GM21526 (cell line): Measurements from ENCODE around the gene CCDC57.

Source experiments
- ATAC-seq: cut with Tn5 transposase; IDR thresholded peaks from one replicate; pipeline ENCODE4 v1.9.1; 2021; ENCODE audit warnings: moderate library complexity; ENCODE audit not compliant: unreplicated experiment, low FRiP score

CCDC57 gene

DNA sequence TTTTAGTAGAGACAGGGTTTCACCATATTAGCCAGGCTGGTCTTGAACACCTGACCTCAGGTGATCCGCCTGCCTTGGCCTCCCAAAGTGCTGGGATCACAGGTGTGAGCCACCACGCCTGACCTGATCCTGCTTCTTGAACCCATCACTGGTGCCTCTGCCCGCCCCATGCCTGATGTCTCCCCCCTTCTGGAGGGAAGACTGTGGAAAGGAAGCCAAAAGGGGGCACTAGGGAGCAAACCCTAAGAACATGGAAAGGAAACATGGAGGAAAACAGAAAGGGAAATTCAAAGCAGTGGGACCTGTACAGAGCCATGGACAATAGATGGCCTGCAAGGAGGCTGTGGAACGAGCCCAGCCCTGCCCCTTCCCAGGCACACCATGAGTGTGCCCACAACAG is 83.5 kb downstream of the CCDC57 start:
- ATAC-seq, result no peak

DNA sequence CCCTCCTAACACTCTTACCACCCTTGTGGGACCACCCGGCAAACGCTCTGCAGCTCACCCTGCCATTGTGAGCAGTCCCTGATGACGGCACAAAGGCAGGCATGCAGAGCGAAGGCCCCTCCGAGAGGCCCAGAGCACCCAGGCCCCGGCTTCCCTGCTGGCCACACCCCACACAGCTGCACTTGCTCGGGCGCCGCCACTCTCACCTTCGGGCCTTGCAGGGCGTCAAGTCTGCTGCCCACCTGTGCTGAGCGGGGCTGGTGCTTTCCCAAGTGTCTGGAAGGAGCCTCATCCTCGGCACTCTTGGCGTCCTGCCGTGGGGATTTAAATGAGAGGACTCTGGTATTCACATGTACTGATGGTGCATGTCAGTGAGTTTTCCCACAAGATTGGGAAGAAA is 84.4 kb downstream of the CCDC57 start:
- no peak for ATAC-seq

DNA sequence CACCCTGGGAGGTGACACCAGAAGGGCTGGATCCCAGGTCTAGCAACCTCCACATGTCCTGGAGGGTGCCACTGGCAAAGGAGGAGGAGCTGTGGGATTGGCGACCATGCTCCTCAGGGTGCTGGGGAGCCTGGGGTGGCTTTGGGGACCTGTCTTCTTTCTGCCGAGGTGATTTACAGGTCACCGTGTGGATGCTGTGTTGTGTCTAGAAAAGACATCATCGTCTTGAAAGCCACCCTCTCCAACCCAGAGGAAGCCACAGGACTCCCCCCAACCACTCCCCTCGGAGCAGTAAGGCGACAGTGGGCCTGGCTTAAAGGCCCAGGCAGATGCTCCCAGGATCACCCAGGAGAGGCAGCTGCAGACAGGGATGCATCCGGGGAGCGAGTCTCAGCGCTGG is 84.9 kb downstream of the CCDC57 start:
- no peak for ATAC-seq

DNA sequence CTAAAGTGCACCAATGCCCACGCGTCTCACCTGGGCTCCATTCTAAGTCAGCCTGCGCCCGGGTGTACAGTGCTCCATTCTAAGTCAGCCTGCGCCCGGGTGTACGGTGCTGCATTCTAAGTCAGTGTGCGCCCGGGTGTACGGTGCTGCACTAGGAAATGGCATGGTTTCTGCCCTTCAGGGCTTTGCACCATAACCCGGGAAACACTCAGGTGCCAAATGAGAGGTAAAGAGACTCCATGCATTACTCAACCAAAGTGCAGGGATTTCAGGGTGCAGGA is 85.4 kb downstream of the CCDC57 start:
- ATAC-seq, result no peak

DNA sequence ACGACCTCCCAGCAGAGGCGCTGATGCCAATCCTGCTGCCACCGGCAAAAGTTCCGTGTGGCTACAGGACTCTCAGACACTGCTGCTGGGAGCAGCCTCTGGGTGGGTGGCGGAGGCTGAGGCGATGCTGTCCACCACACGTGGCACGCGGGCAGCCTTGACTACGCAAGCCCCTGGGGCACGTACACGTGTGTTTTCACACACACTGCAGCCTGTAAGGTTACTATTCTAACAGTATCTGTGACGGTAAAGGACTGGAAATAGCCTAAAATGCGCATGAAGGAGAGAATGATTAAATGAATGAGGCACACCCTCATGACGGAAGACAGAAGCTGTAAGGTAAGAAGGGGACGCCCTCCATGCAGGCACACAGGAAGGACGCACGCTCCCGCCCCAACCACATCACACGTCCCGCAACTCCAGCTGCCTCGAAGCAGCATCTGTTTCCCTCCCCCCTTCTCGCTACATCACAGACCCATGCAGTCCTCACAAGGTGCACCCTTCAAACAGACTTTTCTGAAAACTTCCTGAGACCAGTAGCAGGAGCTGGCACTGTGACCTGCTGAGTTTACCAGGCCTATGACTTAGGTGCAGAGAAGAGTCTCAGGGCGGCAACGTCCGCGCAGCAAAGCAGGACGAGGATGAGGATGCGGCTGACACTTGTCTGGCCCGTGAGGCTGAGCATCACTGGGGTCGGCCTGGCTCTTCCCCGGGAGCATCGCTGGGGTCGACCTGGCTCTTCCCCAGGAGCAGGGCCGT is 85.9 kb downstream of the CCDC57 start:
- ATAC-seq, result no peak

DNA sequence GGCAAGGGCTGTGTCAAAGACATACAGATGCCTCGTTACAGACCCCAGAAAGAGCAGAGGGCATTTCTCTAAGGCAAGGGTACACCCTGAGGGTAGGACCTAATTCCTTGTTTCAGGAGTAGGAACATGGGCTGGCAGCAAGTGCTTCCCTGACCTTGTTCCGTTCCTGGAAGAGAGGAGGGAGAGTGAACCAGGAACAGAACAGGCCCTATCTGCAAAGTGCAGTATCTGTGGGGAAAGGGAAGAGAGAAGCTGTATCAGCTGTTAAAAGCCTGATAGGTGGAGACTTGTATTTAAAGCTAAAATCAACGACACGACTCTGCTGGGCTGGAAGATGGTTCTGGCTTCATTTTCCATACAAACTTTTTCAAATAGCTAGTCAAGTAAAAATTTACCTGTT is 88.5 kb downstream of the CCDC57 start:
- ATAC-seq, result no peak

DNA sequence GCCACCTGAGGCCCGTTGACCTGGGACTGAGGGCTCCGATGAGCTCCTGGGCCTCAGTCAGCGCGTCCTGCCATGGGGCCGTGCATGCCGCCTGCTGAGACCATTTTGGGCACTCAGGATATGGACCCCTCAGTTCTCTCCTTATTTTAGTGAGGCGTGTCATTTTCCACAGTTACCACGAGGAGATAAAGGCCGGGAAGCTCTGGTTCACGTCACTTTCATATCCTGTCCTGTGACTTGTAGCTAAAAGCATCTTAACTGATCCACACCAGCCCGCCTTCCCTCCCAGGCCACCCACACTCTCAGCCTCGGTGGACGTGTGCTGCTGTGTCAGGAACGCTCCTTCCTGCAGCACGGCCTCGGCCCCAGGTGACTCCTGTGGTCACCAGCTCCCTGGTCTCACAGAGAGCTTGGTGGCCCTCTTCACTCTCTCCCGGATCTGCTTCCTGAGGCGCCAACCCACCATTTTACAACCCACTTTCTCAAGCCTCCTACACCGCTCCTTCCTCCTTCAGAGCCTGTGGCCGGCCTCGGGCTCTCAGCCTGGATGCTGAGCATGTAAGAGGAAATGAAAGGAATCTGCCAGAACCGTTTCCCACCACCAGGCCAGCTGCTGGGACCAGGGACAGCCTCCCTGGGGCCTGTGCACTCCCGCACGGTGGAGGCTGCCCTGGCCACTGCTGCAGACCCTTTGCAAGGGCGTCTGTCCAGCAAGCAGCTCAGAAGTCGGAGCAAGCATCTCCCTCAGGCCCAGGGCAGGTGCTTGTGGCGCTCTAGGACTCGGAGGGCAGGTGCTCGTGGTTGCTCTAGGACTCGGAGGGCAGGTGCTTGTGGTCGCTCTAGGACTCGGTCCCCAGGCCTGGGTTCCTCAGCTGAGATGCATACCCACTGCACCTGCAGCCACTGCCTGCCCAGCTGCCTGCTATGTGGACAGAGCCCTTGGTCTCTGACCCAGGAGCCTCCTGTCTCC is 90.7 kb downstream of the CCDC57 start:
- ATAC-seq, result no peak

DNA sequence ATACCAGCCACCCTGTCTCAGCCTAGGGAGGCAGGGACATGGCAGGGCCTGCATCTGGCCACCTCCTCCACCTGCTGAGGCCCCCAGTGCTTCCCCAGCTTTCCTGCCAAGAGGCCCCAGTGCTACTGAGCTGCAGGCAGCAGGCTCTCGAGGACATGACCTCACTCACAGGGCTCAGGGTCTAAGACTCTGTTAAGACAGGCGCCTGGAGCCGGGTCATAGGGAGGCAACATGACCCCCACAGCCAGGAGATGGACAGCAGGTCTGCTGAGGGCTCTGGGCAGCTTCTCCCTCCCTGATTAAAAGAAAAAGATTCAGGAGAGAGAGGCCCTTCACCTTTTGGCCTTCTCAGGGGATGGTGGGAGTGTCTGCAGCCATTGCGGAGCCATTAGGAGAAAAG is 91.4 kb downstream of the CCDC57 start:
- no peak for ATAC-seq

DNA sequence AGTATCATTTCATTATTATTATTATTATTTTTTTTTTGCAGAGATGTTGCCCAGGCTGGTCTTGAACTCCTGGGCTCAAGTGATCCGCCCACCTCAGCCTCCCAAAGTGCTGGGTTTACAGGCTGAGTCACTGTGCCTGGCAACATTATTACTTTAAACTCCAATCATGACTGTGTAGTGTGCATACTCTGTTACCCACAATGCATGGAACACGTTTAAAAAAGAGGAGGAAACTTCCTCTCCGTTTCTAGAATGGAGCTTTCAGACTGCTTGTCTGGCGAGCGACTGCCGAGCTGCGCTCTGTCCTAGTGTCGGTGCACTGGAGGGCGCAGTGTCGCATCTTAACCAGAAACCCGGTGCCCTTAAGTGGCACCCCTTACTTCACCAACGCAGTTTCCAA is 92.5 kb downstream of the CCDC57 start:
- no peak for ATAC-seq

DNA sequence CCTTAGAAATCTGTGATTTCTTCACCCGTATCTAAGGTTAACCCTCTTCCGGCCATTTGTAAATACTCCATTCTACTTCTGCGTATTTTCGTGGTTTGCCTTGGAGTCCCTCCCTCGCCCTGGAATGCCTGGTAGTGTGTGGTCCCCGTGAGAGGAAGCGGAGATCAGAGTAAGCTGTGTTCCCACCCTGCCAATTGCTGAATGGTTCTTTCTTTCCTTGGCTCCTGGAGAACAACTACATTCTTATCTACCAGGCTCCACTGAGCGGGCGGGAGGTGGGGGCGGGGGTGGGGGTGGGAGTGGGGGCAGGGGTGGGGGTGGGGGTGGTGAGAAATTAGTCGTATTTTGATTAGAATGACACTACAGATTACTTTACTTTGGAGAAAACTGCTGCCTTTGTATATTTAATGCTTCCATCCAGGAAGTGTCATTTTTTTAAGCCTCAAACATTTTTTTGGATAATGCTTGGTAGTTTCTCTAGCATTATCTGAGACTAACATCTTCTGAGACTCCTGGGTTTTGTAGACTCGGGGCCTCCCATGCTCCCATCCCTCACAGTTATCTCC is 93.7 kb downstream of the CCDC57 start:
- ATAC-seq, result no peak

DNA sequence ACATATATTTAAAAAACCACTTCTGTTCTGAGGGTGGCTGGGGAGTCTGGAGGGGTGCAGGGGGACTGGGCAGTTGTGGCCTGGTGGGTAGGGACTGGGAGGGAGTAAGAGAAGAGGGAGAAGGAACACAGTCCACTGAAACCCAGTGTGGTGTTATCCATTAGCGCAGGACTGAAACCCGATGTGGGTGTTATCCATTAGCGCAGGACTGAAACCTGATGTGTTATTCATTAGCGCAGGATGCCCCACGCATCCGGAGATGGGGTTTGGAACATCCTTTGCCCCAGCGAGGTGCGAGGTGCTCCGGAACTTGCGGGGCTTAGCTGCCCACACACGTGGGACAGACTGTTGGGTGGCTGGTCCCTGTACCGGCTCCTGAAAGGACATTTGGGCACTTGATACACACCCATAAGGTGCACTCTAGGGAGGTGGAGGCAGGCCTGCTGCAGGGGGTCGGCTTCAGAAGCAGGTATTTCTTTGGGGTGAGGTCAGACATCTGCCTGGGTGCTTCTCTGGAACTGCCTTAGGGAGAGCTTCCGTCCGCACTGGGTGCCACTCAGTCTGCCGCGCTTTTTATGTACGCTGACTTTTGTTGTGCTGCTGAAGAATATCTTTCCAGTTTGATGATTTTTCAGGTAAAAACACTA is 94.4 kb downstream of the CCDC57 start:
- ATAC-seq, result no peak

DNA sequence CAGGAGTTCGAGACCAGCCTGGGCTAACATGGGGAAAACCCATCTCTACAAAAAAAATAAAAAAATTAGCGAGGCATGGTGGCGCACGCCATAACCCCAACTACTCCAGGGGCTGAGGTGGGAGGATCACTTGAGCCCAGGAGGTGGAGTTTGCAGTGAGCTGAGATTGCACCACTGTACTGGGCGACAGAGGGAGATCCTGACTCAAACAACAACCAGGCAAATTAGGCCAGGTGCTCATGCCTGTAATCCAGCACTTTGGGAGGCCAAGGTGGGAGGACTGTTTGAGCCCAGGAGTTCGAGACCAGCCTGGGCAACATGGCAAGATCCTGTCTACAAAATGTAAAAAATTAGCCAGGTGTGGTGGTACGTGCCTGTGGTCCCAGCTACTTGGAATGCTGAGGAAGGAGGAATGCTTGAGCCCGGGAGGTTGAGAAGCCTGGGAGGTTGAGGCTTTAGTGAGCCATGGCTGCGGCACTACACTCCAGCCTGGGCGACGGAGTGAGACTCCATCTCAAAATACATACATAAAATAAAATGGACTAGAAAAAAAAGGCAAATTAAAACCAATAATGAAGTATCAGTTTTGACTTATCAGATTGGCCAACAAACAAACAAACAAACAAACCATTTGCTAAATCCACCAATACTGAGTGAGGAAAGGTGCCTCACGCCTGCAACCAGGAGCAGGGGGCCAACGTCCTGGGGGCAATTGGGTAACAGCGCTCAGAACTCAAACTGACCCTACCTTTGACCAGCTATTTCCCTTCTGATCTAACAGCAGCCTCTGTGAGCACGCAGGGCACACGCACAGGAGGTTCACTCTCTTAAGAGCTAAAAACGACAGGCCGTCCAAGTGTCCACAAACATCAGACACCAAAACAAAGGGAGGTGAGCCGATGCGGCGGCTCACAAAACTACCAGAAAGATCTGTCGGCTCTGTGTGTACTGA is 95.2 kb downstream of the CCDC57 start:
- ATAC-seq, result no peak

DNA sequence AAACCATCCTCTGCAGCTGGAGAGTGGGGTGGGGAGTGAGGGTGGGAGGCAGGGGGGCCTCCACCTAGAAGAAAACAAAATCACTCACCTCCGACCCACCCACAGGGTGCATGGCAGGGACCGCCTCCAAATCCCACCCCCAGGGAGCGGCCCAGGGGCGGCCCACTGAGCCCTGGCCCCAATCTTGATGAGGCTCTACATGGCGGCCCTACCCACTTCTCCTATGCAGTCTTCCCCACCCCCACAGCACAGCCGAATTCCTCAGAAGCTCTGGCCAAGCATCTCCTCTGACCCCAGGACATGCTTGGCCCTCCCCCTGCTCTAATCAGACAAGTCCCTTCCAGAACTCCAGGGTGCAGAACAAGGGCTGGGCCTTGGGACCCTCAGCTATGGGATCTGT is 96.4 kb downstream of the CCDC57 start:
- no peak for ATAC-seq

DNA sequence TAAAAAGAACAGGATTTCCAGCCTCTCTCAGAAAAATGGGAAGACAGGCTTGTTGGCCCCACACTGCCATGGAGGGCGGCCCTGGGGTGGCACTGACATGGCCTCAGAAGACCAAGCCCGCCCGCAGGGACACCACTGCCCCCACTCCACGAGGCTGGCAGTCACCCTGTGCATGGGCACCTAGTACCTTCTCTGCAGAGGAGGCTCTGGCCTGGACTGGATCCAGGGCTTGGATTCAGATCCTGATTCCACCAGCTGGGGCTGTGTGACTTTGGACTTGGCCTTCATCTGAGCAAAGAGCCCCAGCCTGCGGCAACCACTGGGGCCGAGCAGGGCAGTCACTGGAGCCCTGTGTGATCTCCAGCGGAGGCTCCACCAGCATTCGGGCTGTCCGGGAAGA is 97.8 kb downstream of the CCDC57 start:
- ATAC-seq, result no peak

DNA sequence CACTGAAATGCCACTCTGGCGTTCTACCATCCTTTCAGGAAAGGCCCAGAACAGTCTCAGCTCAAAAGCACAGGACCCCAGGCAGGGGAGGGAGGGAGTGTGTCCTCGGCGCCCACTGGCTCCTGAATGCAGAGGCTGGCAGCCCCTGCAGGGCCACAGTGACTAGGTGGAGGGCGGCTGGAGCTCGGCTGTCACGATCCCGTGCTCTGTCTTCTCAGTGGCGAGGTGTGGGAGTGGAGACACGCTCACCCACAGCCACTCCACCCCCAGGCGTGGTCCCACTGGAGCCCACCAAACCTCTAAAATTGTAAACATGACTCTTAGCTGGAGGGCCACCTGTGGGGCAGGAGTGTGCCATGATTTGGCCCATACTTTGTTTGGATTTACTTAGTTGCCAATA is 98.2 kb downstream of the CCDC57 start:
- ATAC-seq, result no peak

DNA sequence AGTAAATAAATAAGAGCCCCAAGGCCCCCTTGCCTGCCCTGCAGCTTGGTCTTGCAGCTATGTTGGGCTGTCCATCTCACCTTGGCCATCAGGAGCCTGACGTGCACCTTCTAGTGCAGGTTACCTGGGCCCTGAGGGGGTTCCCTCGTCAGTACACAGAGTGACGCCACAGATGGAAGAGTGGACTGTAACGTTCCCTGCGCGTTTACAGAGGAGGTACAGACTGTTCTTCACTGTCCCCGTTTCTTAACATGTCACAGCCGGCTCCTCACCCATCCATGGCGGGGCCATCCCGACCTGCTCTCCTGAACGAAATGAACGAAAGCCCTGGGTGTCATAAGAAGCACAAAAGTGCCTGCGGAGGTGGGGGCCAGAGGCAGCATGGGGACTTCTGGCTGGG is 98.7 kb downstream of the CCDC57 start:
- no peak for ATAC-seq

DNA sequence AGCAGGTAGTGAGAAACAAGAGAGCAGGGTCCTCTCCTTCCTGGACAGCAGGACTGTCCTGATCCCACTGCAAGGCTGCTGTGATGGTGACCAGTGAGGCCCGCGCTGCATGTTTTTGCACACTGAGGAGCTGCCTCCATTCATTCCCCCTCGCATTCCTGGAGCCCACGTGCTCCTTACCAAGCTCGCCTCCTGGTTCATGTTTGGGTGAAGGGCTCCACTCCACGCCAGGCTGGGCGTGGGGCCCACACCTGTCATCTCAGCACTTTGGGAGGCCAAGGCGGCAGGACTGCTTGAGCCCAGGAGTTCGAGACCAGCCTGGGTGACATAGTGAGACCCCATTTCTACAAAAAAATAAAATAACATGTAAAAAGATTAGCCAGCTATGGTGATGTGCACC is 99.2 kb downstream of the CCDC57 start:
- no peak for ATAC-seq

DNA sequence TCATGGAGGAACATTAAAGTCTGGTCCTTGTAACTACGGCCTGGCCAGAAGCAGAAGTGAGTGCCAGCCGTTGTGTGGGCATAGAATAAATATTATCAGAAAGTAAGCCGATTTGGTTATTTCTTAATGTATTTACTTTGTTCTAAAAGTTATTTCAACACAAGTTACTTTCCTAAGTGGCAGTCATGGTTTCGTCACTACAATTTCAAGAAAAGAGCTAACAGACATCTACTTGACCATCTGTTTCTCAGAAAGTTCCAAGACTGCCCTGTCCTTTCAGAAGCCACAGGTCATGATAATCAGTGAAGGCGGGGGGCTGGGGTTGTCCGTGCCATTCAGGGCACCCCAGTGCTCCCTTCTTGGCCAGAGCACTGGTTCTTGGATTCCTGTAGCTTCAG is 99.7 kb downstream of the CCDC57 start:
- ATAC-seq, result no peak

DNA sequence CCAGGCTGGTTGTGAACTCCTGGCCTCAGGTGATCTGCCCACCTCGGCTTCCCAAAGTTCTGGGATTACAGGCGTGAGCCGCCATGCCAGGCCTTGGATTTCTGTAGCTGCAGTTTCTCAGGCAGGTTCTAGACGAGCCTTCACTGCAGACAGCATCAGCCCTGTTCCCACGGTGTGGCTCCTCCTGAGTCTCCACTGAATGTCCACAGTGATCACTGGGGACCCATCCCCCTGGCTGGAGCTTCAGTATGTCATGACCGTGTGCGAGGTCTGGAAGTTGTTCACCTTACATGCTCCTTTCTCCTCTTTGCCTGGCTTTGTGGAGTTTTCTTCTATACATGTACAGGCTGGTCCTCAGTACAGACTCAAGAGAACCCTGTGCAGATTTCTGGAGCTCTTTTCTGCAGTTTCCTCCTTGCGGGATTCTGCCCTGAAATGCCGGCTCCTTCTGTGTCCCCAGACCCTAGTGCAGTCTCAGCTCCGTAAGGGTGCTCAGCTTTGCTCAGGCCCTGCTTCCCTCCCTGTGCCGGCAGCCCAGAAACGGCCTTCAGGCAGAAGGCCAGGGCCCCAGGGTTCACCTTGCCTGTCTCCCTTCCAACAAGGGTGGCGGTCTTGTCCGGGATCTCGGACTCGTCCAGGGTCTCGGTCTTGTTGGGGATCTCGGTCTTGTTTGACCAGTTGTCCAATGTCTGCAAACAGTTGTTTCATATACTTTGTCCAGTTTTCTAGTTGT is 100.3 kb downstream of the CCDC57 start:
- no peak for ATAC-seq
